ENCODE data around the gene KCNH4.
"Not testable (repeated sequence)": the region's sequence is repeated elsewhere in the genome, so short reads cannot be mapped to it uniquely, and the experiment has no call there.

GRCh38 chr17:42140690-42141089, 40.3 kb downstream of the KCNH4 start:
- TF ChIP-seq CTCF (conservative IDR thresholded peaks at IDR 0.05 in 1 of 2, IDR thresholded peaks at IDR 0.05 in 1 of 2; ENCODE audit: extremely low read depth in 1 of 2, insufficient read depth in 1 of 2, low read depth in 1 of 2, low read length in 2 of 2); EZH2 (IDR thresholded peaks at IDR 0.05; ENCODE audit: borderline replicate concordance, low read length): not testable (repeated sequence)
